Neural progenitor cell (in vitro differentiated cells): ENCODE data around the gene TRPT1. TPM values are rescaled to one million over a fixed set of nuclear protein-coding genes. Genes with fewer than 3 reads are reported as not detected.

Experiments
- DNase-seq: peaks from one replicate; pipeline ENCODE4 v3.0.0-alpha.2; 2016; ENCODE audit warnings: low spot score
- H2AFZ ChIP-seq: fragments of 200-600 bp; sonication (generic); replicated peaks from 2 replicates; pipeline ENCODE4 v1.6.1; 2016; ENCODE audit warnings: antibody characterized with exemption
- H3F3A ChIP-seq: fragments of 200-600 bp; sonication (generic); 2 replicates; pipeline ENCODE4 v1.6.1; 2016; ENCODE audit warnings: antibody characterized with exemption, low read depth
- H3K27ac ChIP-seq: fragments of 200-600 bp; sonication (generic); 2 replicates; pipeline ENCODE4 v1.5.1; 2016; ENCODE audit warnings: mild to moderate bottlenecking
- H3K27me3 ChIP-seq: fragments of 200-600 bp; sonication (generic); 2 replicates; pipeline ENCODE4 v1.6.1; 2016; ENCODE audit warnings: mild to moderate bottlenecking, moderate library complexity
- H3K36me3 ChIP-seq: fragments of 200-600 bp; sonication (generic); 2 replicates; pipeline ENCODE4 v1.5.1; 2016
- H3K4me1 ChIP-seq: fragments of 200-600 bp; sonication (generic); 2 replicates; pipeline ENCODE4 v1.6.1; 2016; ENCODE audit warnings: mixed run types
- H3K4me2 ChIP-seq: fragments of 200-600 bp; sonication (generic); 2 replicates; pipeline ENCODE4 v1.6.1; 2016
- H3K4me3 ChIP-seq: fragments of 200-600 bp; sonication (generic); 2 replicates; pipeline ENCODE4 v1.5.1; 2016
- H3K79me2 ChIP-seq: fragments of 200-600 bp; sonication (generic); 2 replicates; pipeline ENCODE4 v1.6.1; 2016; ENCODE audit warnings: low read depth
- H3K9ac ChIP-seq: fragments of 200-600 bp; sonication (generic); 2 replicates; pipeline ENCODE4 v1.6.1; 2016
- H3K9me3 ChIP-seq: fragments of 200-600 bp; sonication (generic); 2 replicates; pipeline ENCODE4 v1.5.1; 2016; ENCODE audit warnings: low read depth
- H4K20me1 ChIP-seq: fragments of 200-600 bp; sonication (generic); 2 replicates; pipeline ENCODE4 v1.6.1; 2016; ENCODE audit warnings: low read depth
- H3K27ac Mint-ChIP-seq: 3 replicates; pipeline ENCODE4 v1.8.0; 2021; ENCODE audit warnings: mixed read lengths
- H3K27me3 Mint-ChIP-seq: 2 replicates; pipeline ENCODE4 v1.8.0; 2022; ENCODE audit warnings: low read depth, mild to moderate bottlenecking, inconsistent platforms, moderate library complexity, mixed read lengths; ENCODE audit not compliant: insufficient read depth
- H3K36me3 Mint-ChIP-seq: 3 replicates; pipeline ENCODE4 v1.8.0; 2021; ENCODE audit warnings: mixed read lengths
- H3K4me1 Mint-ChIP-seq: 3 replicates; pipeline ENCODE4 v1.8.0; 2021; ENCODE audit warnings: mixed read lengths
- H3K4me3 Mint-ChIP-seq: 3 replicates; pipeline ENCODE4 v1.8.0; 2021; ENCODE audit warnings: mild to moderate bottlenecking, moderate library complexity, mixed read lengths
- H3K9me3 Mint-ChIP-seq: 3 replicates; pipeline ENCODE4 v1.8.0; 2020; ENCODE audit warnings: mixed read lengths
- CTCF ChIP-seq: fragments of 200-600 bp; sonication (generic); IDR thresholded peaks from 2 replicates; pipeline ENCODE4 v1.5.1; 2017; ENCODE audit warnings: antibody characterized with exemption, mild to moderate bottlenecking
- EZH2 ChIP-seq: fragments of 200-600 bp; sonication (generic); IDR thresholded peaks from 2 replicates; pipeline ENCODE4 v1.6.1; 2017; ENCODE audit warnings: antibody characterized with exemption, mild to moderate bottlenecking, moderate library complexity
- EZH2phosphoT487 ChIP-seq: fragments of 200-600 bp; sonication (generic); IDR thresholded peaks from 2 replicates; pipeline ENCODE4 v1.6.1; 2017; ENCODE audit warnings: antibody characterized with exemption
- total RNA-seq: library from RNA; depleted of rRNA; stranded (reverse); fragments of >200 nt; gene quantifications from 2 replicates; pipeline ENCODE4 v1.2.3, GENCODE V29; 2015; ENCODE audit warnings: low replicate concordance

Gene TRPT1
- total RNA-seq, 1 donor from 2014 or later, result 17.5 TPM

- peaks cover 7% of the 10 kb centered on the region for H3K4me1 ChIP-seq
- H3K9me3 Mint-ChIP-seq, result no peaks in the 10 kb centered on the region
- no peak overlapping the region for H3K4me3 Mint-ChIP-seq
- H3K9me3 ChIP-seq, result no peaks in the 10 kb centered on the region
- H3K4me2 ChIP-seq, result no peak overlapping the region
- H3F3A ChIP-seq, result peaks cover 9% of the 10 kb centered on the region
- no peaks in the 10 kb centered on the region for H3K36me3 ChIP-seq
- no peak overlapping the region for H3K4me3 ChIP-seq
- H2AFZ ChIP-seq, result no peak overlapping the region
- peaks cover 25% of the 10 kb centered on the region for H4K20me1 ChIP-seq
- H3K79me2 ChIP-seq, result peaks cover 11% of the 10 kb centered on the region
- H3K36me3 Mint-ChIP-seq, result peaks cover 17% of the 10 kb centered on the region
- no peak overlapping the region for H3K27ac Mint-ChIP-seq
- no peak overlapping the region for H3K9ac ChIP-seq
- H3K4me1 Mint-ChIP-seq, result peaks cover 14% of the 10 kb centered on the region
- H3K27me3 Mint-ChIP-seq, result peaks cover 13% of the 10 kb centered on the region
- no peak for DNase-seq
- H3K27ac ChIP-seq, result no peak overlapping the region
- H3K27me3 ChIP-seq, result no peaks in the 10 kb centered on the region
- TF ChIP-seq EZH2, result no peak
- TF ChIP-seq EZH2phosphoT487, result no peak
- no peak for TF ChIP-seq CTCF
These were observed 30.3 kb upstream of the TRPT1 start for GRCh38 chr11:64256300-64256699.

GRCh38 chr11:64255135-64256128, 29.4 kb upstream of the TRPT1 start:
- Mint-ChIP-seq H3K4me3 (no peak overlapping the region), H3K9me3 (no peaks in the 10 kb centered on the region), H3K27ac (no peak overlapping the region)

GRCh38 chr11:64254326-64254725, 28.3 kb upstream of the TRPT1 start:
- H3K27ac Mint-ChIP-seq, result no peak overlapping the region
- H3K4me1 Mint-ChIP-seq, result peaks cover 27% of the 10 kb centered on the region

More at GRCh38 chr11:64255135-64256128, 29.4 kb upstream of the TRPT1 start:
- Histone ChIP-seq H3K9me3 (no peaks in the 10 kb centered on the region), H3K27me3 (no peaks in the 10 kb centered on the region), H3K9ac (no peak overlapping the region), H3K79me2 (peaks cover 11% of the 10 kb centered on the region), H3K4me3 (no peak overlapping the region), H3K4me1 (peaks cover 13% of the 10 kb centered on the region), H3K27ac (no peak overlapping the region), H4K20me1 (peaks cover 25% of the 10 kb centered on the region), H2AFZ (no peak overlapping the region), H3F3A (peaks cover 15% of the 10 kb centered on the region), H3K4me2 (no peak overlapping the region), H3K36me3 (no peaks in the 10 kb centered on the region)
- no peak for TF ChIP-seq CTCF
- no peak for TF ChIP-seq EZH2phosphoT487
- no peak for TF ChIP-seq EZH2
- no peak for DNase-seq
- H3K4me1 Mint-ChIP-seq, result peaks cover 17% of the 10 kb centered on the region
- H3K27me3 Mint-ChIP-seq, result peaks cover 13% of the 10 kb centered on the region
- H3K36me3 Mint-ChIP-seq, result peaks cover 17% of the 10 kb centered on the region

More at GRCh38 chr11:64254326-64254725, 28.3 kb upstream of the TRPT1 start:
- peaks cover 25% of the 10 kb centered on the region for H4K20me1 ChIP-seq
- H3K9me3 Mint-ChIP-seq, result no peaks in the 10 kb centered on the region
- H3K4me2 ChIP-seq, result no peak overlapping the region
- no peaks in the 10 kb centered on the region for H3K27me3 ChIP-seq
- H3K4me3 ChIP-seq, result no peak overlapping the region
- H3F3A ChIP-seq, result peaks cover 26% of the 10 kb centered on the region
- H3K27me3 Mint-ChIP-seq, result peaks cover 10% of the 10 kb centered on the region
- no peaks in the 10 kb centered on the region for H3K9me3 ChIP-seq
- H3K4me3 Mint-ChIP-seq, result no peak overlapping the region
- no peak overlapping the region for H3K9ac ChIP-seq
- no peak for TF ChIP-seq EZH2
- no peak for TF ChIP-seq EZH2phosphoT487
- no peak overlapping the region for H3K27ac ChIP-seq
- no peaks in the 10 kb centered on the region for H3K36me3 ChIP-seq
- peaks cover 8% of the 10 kb centered on the region for H3K36me3 Mint-ChIP-seq
- H3K4me1 ChIP-seq, result peaks cover 24% of the 10 kb centered on the region
- peaks cover 11% of the 10 kb centered on the region for H3K79me2 ChIP-seq
- no peak overlapping the region for H2AFZ ChIP-seq
- DNase-seq, result no peak
